Measurements from ENCODE around the gene IL18RAP. TPM values are rescaled to one million over a fixed set of nuclear protein-coding genes. Genes with fewer than 3 reads are reported as not detected.

Gene IL18RAP
- total and polyA plus RNA-seq, 2 donors: 0.41 to 0.79 TPM

- DNase-seq (ENCODE audit: extremely low spot score): no peak
- Histone ChIP-seq H3K4me3 (ENCODE audit: low read depth, low read length) (no peak overlapping the region), H3K4me1 (ENCODE audit: insufficient read depth) (no peaks in the 10 kb centered on the region), H3K27ac (ENCODE audit: low read depth) (no peak overlapping the region), H3K36me3 (ENCODE audit: insufficient read depth) (no peaks in the 10 kb centered on the region)
- WGBS: 80% methylated on average over 2 of the region's 2 CpGs
Measured at GRCh38 chr2:102401865-102402264, 21.1 kb upstream of the IL18RAP start.

GRCh38 chr2:102410952-102411351, 12.0 kb upstream of the IL18RAP start:
- no peak for DNase-seq (ENCODE audit: extremely low spot score)
- Histone ChIP-seq H3K27ac (ENCODE audit: low read depth) (no peak overlapping the region), H3K36me3 (ENCODE audit: insufficient read depth) (peaks cover 1% of the 10 kb centered on the region), H3K4me1 (ENCODE audit: insufficient read depth) (no peaks in the 10 kb centered on the region), H3K4me3 (ENCODE audit: low read depth, low read length) (no peak overlapping the region)
- WGBS: 83% methylated on average over 3 of the region's 3 CpGs

- Histone ChIP-seq H3K4me3 (ENCODE audit: low read depth, low read length) (no peak overlapping the region), H3K27ac (ENCODE audit: low read depth) (no peak overlapping the region), H3K36me3 (ENCODE audit: insufficient read depth) (peaks cover 1% of the 10 kb centered on the region), H3K4me1 (ENCODE audit: insufficient read depth) (no peaks in the 10 kb centered on the region)
- WGBS: 77% methylated on average over 3 of the region's 3 CpGs
- no peak for DNase-seq (ENCODE audit: extremely low spot score)
Measured at GRCh38 chr2:102412199-102412598, 10.8 kb upstream of the IL18RAP start.

- H3K36me3 ChIP-seq (ENCODE audit: insufficient read depth): no peaks in the 10 kb centered on the region
- WGBS: 78% methylated on average over 1 of the region's 1 CpG
- H3K4me3 ChIP-seq (ENCODE audit: low read depth, low read length): no peak overlapping the region
- H3K4me1 ChIP-seq (ENCODE audit: insufficient read depth): no peaks in the 10 kb centered on the region
- DNase-seq (ENCODE audit: extremely low spot score): no peak
- no peak overlapping the region for H3K27ac ChIP-seq (ENCODE audit: low read depth)
Measured at GRCh38 chr2:102417946-102418345, 5.0 kb upstream of the IL18RAP start.

GRCh38 chr2:102418421-102418961, 4.5 kb upstream of the IL18RAP start:
- Histone ChIP-seq H3K4me3 (ENCODE audit: low read depth, low read length) (no peak overlapping the region), H3K36me3 (ENCODE audit: insufficient read depth) (no peaks in the 10 kb centered on the region), H3K4me1 (ENCODE audit: insufficient read depth) (no peaks in the 10 kb centered on the region), H3K27ac (ENCODE audit: low read depth) (no peak overlapping the region)
- no peak for DNase-seq (ENCODE audit: extremely low spot score)
- 53% methylated on average over 2 of the region's 2 CpGs for WGBS

GRCh38 chr2:102420290-102420689, 2.7 kb upstream of the IL18RAP start:
- no peaks in the 10 kb centered on the region for H3K4me1 ChIP-seq (ENCODE audit: insufficient read depth)
- H3K4me3 ChIP-seq (ENCODE audit: low read depth, low read length): no peak overlapping the region
- DNase-seq (ENCODE audit: extremely low spot score): no peak
- no peaks in the 10 kb centered on the region for H3K36me3 ChIP-seq (ENCODE audit: insufficient read depth)
- 81% methylated on average over 4 of the region's 4 CpGs for WGBS
- no peak overlapping the region for H3K27ac ChIP-seq (ENCODE audit: low read depth)

GRCh38 chr2:102421890-102422759, 835 bp upstream of the IL18RAP start:
- no peak overlapping the region for H3K27ac ChIP-seq (ENCODE audit: low read depth)
- DNase-seq (ENCODE audit: extremely low spot score): no peak
- H3K4me3 ChIP-seq (ENCODE audit: low read depth, low read length): no peak overlapping the region
- WGBS: 71% methylated on average over 5 of the region's 5 CpGs
- no peaks in the 10 kb centered on the region for H3K36me3 ChIP-seq (ENCODE audit: insufficient read depth)
- H3K4me1 ChIP-seq (ENCODE audit: insufficient read depth): no peaks in the 10 kb centered on the region

GRCh38 chr2:102423368-102423767, 408 bp downstream of the IL18RAP start:
- H3K27ac ChIP-seq (ENCODE audit: low read depth): no peak overlapping the region
- no peaks in the 10 kb centered on the region for H3K4me1 ChIP-seq (ENCODE audit: insufficient read depth)
- no peak for DNase-seq (ENCODE audit: extremely low spot score)
- no peaks in the 10 kb centered on the region for H3K36me3 ChIP-seq (ENCODE audit: insufficient read depth)
- H3K4me3 ChIP-seq (ENCODE audit: low read depth, low read length): no peak overlapping the region
- 69% methylated on average over 2 of the region's 2 CpGs for WGBS

- DNase-seq (ENCODE audit: extremely low spot score): no peak
- Histone ChIP-seq H3K36me3 (ENCODE audit: insufficient read depth) (no peaks in the 10 kb centered on the region), H3K27ac (ENCODE audit: low read depth) (no peak overlapping the region), H3K4me3 (ENCODE audit: low read depth, low read length) (no peak overlapping the region), H3K4me1 (ENCODE audit: insufficient read depth) (no peaks in the 10 kb centered on the region)
- 61% methylated on average over 3 of the region's 3 CpGs for WGBS
Measured at GRCh38 chr2:102424754-102425153, 1.8 kb downstream of the IL18RAP start.

GRCh38 chr2:102425441-102426132, 2.6 kb downstream of the IL18RAP start:
- DNase-seq (ENCODE audit: extremely low spot score): no peak
- no peak overlapping the region for H3K4me3 ChIP-seq (ENCODE audit: low read depth, low read length)
- 42% methylated on average over 5 of the region's 5 CpGs for WGBS
- H3K4me1 ChIP-seq (ENCODE audit: insufficient read depth): no peaks in the 10 kb centered on the region
- H3K27ac ChIP-seq (ENCODE audit: low read depth): no peak overlapping the region
- H3K36me3 ChIP-seq (ENCODE audit: insufficient read depth): no peaks in the 10 kb centered on the region

GRCh38 chr2:102427249-102427648, 4.3 kb downstream of the IL18RAP start:
- Histone ChIP-seq H3K4me3 (ENCODE audit: low read depth, low read length) (no peak overlapping the region), H3K36me3 (ENCODE audit: insufficient read depth) (no peaks in the 10 kb centered on the region), H3K27ac (ENCODE audit: low read depth) (no peak overlapping the region), H3K4me1 (ENCODE audit: insufficient read depth) (no peaks in the 10 kb centered on the region)
- 43% methylated on average over 1 of the region's 1 CpG for WGBS
- DNase-seq (ENCODE audit: extremely low spot score): no peak

GRCh38 chr2:102428573-102428972, 5.6 kb downstream of the IL18RAP start:
- WGBS: 67% methylated on average over 2 of the region's 2 CpGs
- Histone ChIP-seq H3K4me1 (ENCODE audit: insufficient read depth) (no peaks in the 10 kb centered on the region), H3K36me3 (ENCODE audit: insufficient read depth) (no peaks in the 10 kb centered on the region), H3K4me3 (ENCODE audit: low read depth, low read length) (no peak overlapping the region), H3K27ac (ENCODE audit: low read depth) (no peak overlapping the region)
- no peak for DNase-seq (ENCODE audit: extremely low spot score)

- no peak for DNase-seq (ENCODE audit: extremely low spot score)
- no peaks in the 10 kb centered on the region for H3K4me1 ChIP-seq (ENCODE audit: insufficient read depth)
- no peak overlapping the region for H3K4me3 ChIP-seq (ENCODE audit: low read depth, low read length)
- no peaks in the 10 kb centered on the region for H3K36me3 ChIP-seq (ENCODE audit: insufficient read depth)
- H3K27ac ChIP-seq (ENCODE audit: low read depth): no peak overlapping the region
- WGBS: 82% methylated on average over 2 of the region's 2 CpGs
Measured at GRCh38 chr2:102432386-102432785, 9.4 kb downstream of the IL18RAP start.
